Astrocyte (in vitro differentiated cells and primary cell): Measurements from ENCODE around the gene GNGT1.

ENCODE experiments used
- CTCF ChIP-seq: IDR thresholded peaks from 2 replicates; pipeline ENCODE4 v1.5.1; 2011; ENCODE audit warnings: low read depth, mild to moderate bottlenecking, inconsistent platforms, low read length, moderate library complexity; ENCODE audit not compliant: insufficient read depth
- EZH2 ChIP-seq: IDR thresholded peaks from 2 replicates; pipeline ENCODE4 v1.6.1; 2012; ENCODE audit warnings: mild to moderate bottlenecking, low read length, inconsistent platforms; ENCODE audit not compliant: insufficient read depth

DNA sequence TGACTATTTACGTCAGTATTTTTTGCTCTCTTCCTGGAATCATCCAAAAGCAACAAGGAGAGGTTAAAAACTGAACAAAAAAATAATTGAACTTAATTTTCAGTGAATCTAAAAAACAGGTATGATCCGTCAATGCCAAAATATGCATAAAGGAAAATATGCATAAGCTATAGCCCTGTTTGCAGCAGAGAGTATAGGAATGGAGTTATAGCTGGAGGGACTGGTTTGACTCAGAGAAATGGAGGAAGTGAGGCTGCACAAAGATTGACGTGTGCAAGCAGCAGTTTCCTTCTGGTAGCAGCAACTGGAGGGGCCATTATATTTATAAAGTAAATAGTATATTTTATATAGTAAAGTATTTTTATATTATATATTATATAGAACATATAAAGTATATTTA lies 52.3 kb downstream of the GNGT1 start:
- no peak for TF ChIP-seq EZH2
- TF ChIP-seq CTCF: no peak
